Retinal pigment epithelial cell (primary cell): ENCODE data around the gene KRT3.
"Not testable (repeated sequence)": the region's sequence is repeated elsewhere in the genome, so short reads cannot be mapped to it uniquely, and the experiment has no call there.

Experiments used
- DNase-seq: peaks from one replicate; pipeline ENCODE4 v3.0.0-alpha.2; 2010; ENCODE audit warnings: low read depth
- H3K4me3 ChIP-seq: 2 replicates; pipeline ENCODE4 v1.5.1; 2011; ENCODE audit warnings: mild to moderate bottlenecking, low read length, control low read depth, moderate library complexity
- CTCF ChIP-seq: conservative IDR thresholded peaks from 2 replicates; pipeline ENCODE4 v1.5.1; 2011; ENCODE audit warnings: low read depth, low read length, control low read depth, inconsistent platforms

Gene KRT3

DNA sequence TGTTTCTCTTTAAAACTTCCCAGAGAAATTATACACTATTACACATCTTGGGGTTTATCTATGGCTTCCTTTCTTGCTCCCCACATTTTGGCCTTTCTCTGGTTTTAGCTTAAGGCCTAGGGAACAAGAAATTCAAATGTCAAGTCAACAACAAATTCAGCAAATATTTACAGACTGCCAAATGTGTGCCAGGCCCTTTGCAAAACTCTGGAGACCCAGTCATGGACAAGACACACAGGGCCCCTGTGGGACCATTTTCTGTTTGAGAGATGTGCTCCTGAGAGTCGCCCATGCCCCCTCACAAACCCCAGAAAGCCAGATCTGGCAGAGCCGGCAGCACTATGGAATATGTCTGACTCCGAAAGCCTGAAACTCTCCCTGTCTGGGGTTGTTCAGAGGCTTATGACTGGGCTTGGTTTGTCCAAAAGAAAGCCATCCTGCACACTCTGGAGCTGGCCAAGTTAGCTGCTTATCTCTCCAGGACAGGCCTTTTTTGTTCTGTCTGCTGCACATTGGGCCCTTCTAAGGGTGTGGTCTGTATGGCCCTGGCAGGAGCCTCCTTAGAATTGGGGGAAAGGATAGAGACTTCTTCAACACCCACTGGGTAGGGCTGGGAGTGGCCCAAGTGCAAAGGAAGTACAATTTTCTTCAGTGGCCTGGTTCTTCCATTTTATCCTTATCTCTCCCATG lies 1.1 kb upstream of the KRT3 start:
- no peak overlapping the region for H3K4me3 ChIP-seq
- DNase-seq, result no peak
- no peak for TF ChIP-seq CTCF

DNA sequence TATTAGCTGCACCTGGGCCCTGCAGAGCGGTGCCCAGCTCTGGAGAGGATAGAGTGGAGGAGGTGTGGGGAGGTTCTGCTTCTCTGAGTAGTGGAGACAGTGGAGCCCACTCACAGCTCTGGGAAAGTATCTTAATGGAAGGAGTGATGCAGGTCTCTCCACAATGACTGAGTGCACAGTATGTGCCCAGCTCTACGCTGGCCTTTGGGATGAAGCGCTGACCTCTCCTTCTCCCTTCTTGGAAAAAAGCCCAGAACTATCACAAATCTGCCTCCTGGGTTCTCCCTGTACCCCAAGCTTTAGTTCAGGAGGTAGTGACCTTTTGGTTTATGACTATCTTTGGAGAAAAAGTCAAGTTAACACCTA lies 495 bp upstream of the KRT3 start:
- H3K4me3 ChIP-seq, result no peak overlapping the region
- TF ChIP-seq CTCF, result no peak
- DNase-seq, result no peak

DNA sequence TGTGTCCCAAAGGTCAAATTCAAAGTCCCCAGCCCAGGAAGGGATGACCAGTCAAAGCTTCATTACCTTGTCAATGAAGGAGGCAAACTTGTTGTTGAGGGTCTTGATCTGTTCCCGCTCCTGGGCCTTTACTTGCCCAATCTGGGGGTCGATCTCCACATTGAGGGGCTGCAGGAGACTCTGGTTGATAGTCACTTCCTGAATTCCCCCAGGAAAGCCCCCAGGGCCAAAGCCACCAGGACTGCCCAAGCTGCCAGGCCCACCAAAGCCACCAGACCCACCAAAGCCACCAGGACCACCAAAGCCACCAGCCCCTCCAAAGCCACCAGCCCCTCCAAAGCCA lies 614 bp downstream of the KRT3 start:
- H3K4me3 ChIP-seq, DNase-seq: not testable (repeated sequence)

DNA sequence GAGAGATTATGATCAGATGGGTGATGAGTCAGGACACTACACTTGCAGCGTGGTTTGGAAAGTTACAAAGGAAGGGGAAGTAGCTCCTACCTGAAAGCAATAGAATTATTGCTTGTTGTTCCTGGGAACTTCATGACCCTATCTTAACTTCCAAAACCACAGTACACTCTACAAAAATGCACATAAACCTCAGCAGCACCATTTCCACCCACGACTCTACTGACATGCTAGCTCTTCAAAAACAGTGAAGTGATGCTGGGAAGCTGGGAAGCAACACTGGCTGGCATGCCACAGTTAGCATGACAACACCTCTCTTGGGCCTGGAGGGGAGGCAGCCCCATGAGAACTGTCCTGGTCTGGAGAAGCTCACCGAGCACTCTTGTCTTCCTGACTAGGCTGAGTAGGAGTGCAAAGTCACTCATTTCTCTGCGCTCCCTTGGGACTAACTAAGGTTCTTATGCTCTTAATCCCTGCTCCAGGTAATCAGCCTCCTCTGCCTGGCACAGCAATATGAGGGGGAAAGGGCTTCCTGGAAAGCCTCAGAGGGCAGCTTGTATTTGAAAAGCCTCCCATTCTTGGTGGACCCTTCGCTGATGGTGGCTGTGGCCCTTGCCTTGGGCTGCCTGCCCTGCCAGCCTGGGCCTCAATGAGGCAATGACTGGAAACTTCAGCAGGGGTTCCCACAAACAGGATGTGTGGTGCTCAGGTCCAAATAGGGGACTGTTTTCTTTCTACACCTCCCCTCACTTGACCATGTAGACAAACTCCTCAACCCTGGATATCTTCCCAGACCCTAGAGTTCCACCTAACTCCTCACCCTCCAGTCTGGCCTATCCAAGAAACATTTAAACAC lies 1.2 kb downstream of the KRT3 start:
- TF ChIP-seq CTCF, result no peak
- DNase-seq, result no peak
- no peak overlapping the region for H3K4me3 ChIP-seq

DNA sequence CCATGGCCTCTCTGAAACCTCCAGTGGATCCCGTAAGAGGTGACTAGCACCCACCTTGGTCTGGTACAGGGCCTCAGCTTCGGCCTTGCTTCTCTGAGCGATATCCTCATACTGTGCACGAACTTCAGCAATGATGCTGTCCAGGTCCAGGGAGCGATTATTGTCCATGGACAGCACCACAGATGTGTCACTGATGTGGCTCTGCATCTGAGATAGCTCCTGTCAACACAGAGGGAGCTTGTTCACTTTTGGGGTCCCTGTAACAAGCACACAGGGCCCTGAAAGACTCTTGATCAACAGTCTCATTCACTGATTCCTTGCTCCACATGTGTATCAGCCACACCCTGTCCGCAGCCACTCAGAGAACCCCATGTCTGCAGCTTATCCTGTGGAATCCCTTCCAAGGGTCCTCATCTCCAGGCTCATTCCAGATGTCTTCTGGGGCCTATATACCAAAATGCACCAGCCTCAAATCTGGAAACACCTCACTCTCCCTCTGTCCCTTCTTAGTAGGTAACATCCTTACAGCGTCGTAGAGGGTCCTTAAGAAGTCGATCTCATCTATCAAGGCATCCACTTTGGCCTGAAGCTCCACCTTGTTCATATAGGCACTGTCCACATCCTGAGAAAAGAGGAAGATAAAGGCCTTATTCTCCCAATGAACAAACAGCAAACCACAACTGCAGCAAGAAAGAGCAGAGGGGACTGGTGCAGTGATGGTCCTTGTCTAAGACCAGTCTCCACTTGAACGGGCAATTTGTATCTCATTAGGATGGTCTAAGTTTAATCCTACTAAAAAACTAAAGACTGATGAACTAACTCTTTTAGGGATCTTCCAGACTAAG lies 3.5 kb downstream of the KRT3 start:
- no peak overlapping the region for H3K4me3 ChIP-seq
- no peak for DNase-seq
- TF ChIP-seq CTCF, result no peak

DNA sequence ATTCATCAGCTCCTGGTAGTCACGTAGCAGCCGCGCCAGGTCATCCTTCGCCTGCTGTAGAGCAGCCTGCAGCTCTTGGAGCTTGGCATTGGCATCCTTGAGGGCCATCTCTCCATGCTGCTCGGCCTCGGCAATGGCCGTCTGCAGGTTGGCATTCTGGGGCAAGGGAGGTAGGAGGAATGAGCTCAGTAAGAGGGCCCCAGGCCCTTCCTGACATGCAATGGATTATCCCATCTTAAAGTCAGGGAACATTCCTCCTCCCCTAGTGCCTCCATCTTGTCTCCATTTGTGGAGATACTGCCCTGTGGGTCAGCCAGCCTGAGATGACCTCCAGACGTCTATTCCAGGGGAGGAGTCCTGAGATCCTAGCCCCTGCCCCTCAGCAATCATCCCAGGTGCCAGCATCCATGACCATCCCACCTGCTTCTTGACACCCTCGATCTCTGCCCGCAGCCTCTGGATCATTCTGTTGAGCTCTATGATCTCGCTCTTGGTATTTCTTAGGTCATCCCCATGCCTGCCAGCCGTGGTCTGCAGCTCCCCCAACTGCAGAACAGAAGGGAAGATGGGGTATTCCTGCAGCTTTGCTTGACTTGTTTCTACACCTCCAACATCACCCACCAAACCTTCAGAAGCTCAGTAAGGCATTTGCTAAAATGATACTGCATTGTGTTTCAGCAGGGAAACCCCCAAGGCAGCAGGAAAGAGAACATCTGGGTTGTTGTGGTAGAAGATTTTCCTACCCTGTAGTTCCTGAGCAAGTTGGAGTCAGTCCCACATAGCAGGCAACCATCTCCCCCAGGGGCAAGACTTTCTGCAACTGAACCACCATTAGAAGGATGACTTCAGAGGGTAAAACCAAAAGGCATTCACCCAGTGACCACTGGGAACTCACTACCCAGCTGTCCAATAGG lies 4.4 kb downstream of the KRT3 start:
- DNase-seq, result no peak
- no peak for TF ChIP-seq CTCF
- H3K4me3 ChIP-seq, result no peak overlapping the region
